ENCODE data around the gene HDLBP. TPM values are rescaled to one million over a fixed set of nuclear protein-coding genes. Genes with fewer than 3 reads are reported as not detected.

HDLBP gene
- total RNA-seq, 1 experiment from 2014 or later, result 908 TPM

- Histone ChIP-seq H3K36me3 (ENCODE audit: low read depth) (peaks cover 64% of the 10 kb centered on the region), H3K4me2 (no peak overlapping the region), H3F3A (ENCODE audit: insufficient read depth, low read depth) (peaks cover 30% of the 10 kb centered on the region; the same call in 1 of the 2 replicates), H3K27ac (no peak overlapping the region), H4K20me1 (ENCODE audit: insufficient read depth) (peaks cover 77% of the 10 kb centered on the region), H2AFZ (no peak overlapping the region), H3K4me1 (replicated peaks; ENCODE audit: insufficient read depth) (peaks cover 19% of the 10 kb centered on the region), H3K9me2 (ENCODE audit: insufficient read depth) (no peaks in the 10 kb centered on the region), H3K79me2 (ENCODE audit: low read depth) (peaks cover 56% of the 10 kb centered on the region), H3K4me3 (no peak overlapping the region), H3K27me3 (ENCODE audit: insufficient read depth, low read depth) (no peaks in the 10 kb centered on the region), H3K9me3 (ENCODE audit: insufficient read depth, low read depth) (no peaks in the 10 kb centered on the region)
- TF ChIP-seq EZH2 (IDR thresholded peaks at IDR 0.05; ENCODE audit: low read depth) (no peak), CTCF (conservative IDR thresholded peaks at IDR 0.05) (no peak)
- no TSS peak for BruUV-seq (replicated peaks)
- CTCF ChIA-PET, result interaction anchor here (0.7 kb wide), 1 partner anchor 122 kb away, joined by 3 read pairs; no protein-coding TSS in a partner anchor
- DNase-seq, result no peak
- intact Hi-C loops (cut with micrococcal nuclease; ENCODE audit: unreplicated experiment), result no loop called here
- POLR2A ChIA-PET (ENCODE audit: unreplicated experiment), result no interaction called here
Measured at GRCh38 chr2:241265506-241265905, 50.0 kb downstream of the HDLBP start.

GRCh38 chr2:241263061-241263460, 52.4 kb downstream of the HDLBP start:
- peaks cover 27% of the 10 kb centered on the region; the same call in 1 of the 2 replicates for H3F3A ChIP-seq (ENCODE audit: insufficient read depth, low read depth)
- no peaks in the 10 kb centered on the region for H3K9me2 ChIP-seq (ENCODE audit: insufficient read depth)
- peaks cover 34% of the 10 kb centered on the region for H3K79me2 ChIP-seq (ENCODE audit: low read depth)
- no peak overlapping the region for H3K4me3 ChIP-seq
- H3K9me3 ChIP-seq (ENCODE audit: insufficient read depth, low read depth), result no peaks in the 10 kb centered on the region
- BruUV-seq (replicated peaks), result no TSS peak
- H3K4me1 ChIP-seq (replicated peaks; ENCODE audit: insufficient read depth), result no peaks in the 10 kb centered on the region
- no peak overlapping the region for H3K27ac ChIP-seq
- intact Hi-C loops (cut with micrococcal nuclease; ENCODE audit: unreplicated experiment), result no loop called here
- DNase-seq, result no peak
- no peaks in the 10 kb centered on the region for H3K27me3 ChIP-seq (ENCODE audit: insufficient read depth, low read depth)
- ChIA-PET POLR2A (ENCODE audit: unreplicated experiment) (interaction anchor here (0.6 kb wide), 1 partner anchor 54 kb away, joined by 3 read pairs; no protein-coding TSS in a partner anchor), CTCF (no interaction called here)
- H4K20me1 ChIP-seq (ENCODE audit: insufficient read depth), result peaks cover 74% of the 10 kb centered on the region
- no peak for TF ChIP-seq EZH2 (IDR thresholded peaks at IDR 0.05; ENCODE audit: low read depth)
- no peak for TF ChIP-seq CTCF (conservative IDR thresholded peaks at IDR 0.05)
- H2AFZ ChIP-seq, result no peak overlapping the region
- no peak overlapping the region for H3K4me2 ChIP-seq
- peaks cover 68% of the 10 kb centered on the region for H3K36me3 ChIP-seq (ENCODE audit: low read depth)

- H3K4me2 ChIP-seq, result no peak overlapping the region
- ChIA-PET POLR2A (ENCODE audit: unreplicated experiment) (interaction anchor here (0.5 to 0.6 kb wide), 3 partner anchors 53 to 159 kb away, joined by 3 to 8 read pairs (median 3); partner anchors contain the start of genes MTERF4 and PASK), CTCF (interaction anchor here (0.6 kb wide), 1 partner anchor 319 kb away, joined by 7 read pairs; no protein-coding TSS in a partner anchor)
- peaks cover 73% of the 10 kb centered on the region for H4K20me1 ChIP-seq (ENCODE audit: insufficient read depth)
- intact Hi-C loops (cut with micrococcal nuclease; ENCODE audit: unreplicated experiment), result no loop called here
- BruUV-seq (replicated peaks), result no TSS peak
- peaks cover 22% of the 10 kb centered on the region for H3K79me2 ChIP-seq (ENCODE audit: low read depth)
- H3K4me1 ChIP-seq (replicated peaks; ENCODE audit: insufficient read depth), result no peaks in the 10 kb centered on the region
- no peak overlapping the region for H2AFZ ChIP-seq
- H3K27ac ChIP-seq, result no peak overlapping the region
- no peak for DNase-seq
- TF ChIP-seq CTCF (conservative IDR thresholded peaks at IDR 0.05), result no peak
- TF ChIP-seq EZH2 (IDR thresholded peaks at IDR 0.05; ENCODE audit: low read depth), result no peak
- no peak overlapping the region for H3K4me3 ChIP-seq
- no peaks in the 10 kb centered on the region for H3K9me3 ChIP-seq (ENCODE audit: insufficient read depth, low read depth)
- peaks cover 24% of the 10 kb centered on the region; the same call in 1 of the 2 replicates for H3F3A ChIP-seq (ENCODE audit: insufficient read depth, low read depth)
- no peaks in the 10 kb centered on the region for H3K9me2 ChIP-seq (ENCODE audit: insufficient read depth)
- H3K36me3 ChIP-seq (ENCODE audit: low read depth), result peaks cover 71% of the 10 kb centered on the region
- no peaks in the 10 kb centered on the region for H3K27me3 ChIP-seq (ENCODE audit: insufficient read depth, low read depth)
Measured at GRCh38 chr2:241261628-241262027, 53.8 kb downstream of the HDLBP start.

Measured in PC-9 (cell line).